HG02798 (cell line): ENCODE data around the gene UHRF1.

Source experiments
- ATAC-seq: cut with Tn5 transposase; IDR thresholded peaks from one replicate; pipeline ENCODE4 v1.9.1; 2021; ENCODE audit warnings: mild to moderate bottlenecking; ENCODE audit not compliant: unreplicated experiment, poor library complexity

The UHRF1 gene

DNA sequence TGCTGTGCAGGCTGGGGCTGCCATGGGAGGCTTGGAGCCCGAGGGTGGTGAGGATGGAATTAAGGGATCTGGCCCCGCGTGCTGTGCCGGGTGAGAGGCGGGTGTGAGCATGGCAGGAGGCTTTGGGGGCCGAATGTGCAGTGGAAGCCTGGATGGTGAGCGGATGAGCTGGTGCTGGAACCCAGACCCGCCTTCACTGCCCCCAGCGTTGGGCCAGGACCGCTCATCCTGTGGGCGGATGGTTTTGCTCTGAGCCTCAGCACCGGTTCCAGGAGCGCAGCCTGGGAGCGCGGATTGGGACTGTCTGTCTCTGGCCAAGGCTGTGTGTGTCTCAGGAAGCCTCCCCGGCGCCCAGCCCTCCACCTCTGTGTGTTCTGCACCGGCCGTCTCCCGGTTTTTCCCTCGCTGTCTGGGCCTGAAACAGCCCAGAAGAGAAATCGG, 76.3 kb downstream of the UHRF1 start:
- ATAC-seq: no peak

GRCh38 chr19:4986056-4986455, 76.8 kb downstream of the UHRF1 start:
- no peak for ATAC-seq

DNA sequence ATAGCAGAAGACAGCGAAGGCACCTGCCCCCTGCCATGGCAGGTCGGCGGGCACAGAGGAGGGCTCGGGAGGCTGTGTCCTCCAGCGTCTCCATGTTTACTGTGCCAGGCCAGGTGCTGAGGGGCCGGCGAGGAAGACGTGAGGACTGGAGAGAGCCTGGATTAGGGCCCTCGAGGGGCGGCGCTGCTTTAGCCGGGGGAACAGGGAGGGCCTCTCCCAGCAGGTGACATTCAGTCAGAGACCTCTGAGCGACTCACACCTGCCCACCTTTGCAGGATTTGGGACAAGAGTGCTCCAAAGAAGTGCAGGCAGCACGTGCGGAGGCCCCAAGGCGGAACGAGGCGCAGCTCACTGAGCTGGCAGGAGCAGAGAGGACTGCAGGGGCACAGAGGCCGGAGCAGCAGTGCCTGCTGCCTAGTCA, 77.2 kb downstream of the UHRF1 start:
- ATAC-seq: no peak

DNA sequence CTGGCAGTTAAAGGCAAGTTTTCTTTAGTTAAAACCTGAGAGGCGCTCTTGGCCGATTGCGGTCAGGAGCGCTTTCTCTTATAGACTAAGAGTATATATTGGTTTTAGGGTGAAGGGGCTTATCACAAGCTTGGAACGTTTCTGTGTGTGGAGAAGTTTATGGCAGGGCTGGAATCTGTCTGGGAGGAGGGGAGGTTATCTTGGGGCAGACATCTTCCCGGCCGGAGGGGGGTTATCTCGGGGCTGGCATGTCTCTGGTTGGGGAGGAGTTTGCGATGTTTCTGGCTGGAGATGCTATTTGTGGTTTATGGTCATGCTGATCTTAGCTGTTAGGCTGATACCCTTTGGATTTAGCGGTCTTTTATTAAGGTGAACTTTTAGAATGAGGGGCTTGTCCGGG, 78.0 kb downstream of the UHRF1 start:
- ATAC-seq: no peak

DNA sequence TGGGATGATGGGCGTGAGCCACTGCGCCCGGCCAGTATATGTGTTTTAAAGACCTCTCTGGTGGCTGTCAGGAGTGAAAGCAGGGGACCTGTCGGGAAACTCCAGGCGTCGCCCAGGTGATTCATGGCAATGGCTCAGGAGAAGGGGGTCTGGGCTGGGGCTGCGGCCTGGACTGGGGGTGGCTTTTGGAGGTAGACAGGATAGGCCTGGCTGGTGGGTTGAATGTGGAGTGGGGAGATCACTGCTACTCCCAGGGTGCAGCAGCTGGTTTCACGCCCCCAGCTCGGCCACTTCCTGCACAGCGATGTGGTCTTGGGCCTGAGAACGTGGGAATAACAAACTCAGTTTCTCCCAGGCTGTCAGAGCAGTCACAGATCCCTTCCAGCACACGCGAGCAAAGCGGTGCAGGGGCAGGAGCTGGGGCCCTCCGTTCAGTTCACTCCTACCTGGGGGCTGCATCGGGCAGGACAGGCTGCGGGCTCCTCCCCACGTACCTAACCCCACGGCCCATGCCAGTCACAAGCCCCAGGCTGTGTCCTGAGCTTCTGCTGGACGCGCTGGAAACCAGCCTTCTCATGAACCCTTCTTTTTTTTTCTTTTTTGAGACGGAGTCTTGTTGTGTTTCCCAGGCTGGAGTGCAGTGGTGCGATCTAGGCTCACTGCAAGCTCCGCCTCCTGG, 78.5 kb downstream of the UHRF1 start:
- no peak for ATAC-seq

DNA sequence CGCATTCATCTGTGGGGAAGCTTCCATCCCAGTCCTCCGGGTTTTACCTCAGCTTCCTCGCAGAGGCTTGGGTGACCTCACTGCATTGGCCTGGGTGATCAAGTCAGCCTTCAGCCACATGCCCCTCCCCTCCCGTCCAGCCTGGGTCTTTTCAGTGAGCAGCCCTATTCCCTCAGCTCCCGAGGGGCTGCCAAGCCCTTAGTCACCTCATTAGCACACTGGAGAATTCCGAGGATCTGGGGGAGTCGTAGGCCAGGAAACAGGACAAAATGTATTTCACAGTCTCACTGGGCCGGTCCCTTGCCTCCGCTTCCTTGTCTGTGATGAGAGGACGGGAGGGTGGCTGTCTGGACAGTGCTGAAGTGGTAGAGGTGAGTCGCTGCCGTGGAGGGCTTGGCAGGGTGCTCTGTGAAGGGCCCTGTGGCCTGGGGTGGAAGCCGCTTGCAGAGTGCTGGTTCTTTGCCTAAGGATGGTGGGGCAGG, 79.5 kb downstream of the UHRF1 start:
- no peak for ATAC-seq

GRCh38 chr19:4990306-4990705, 81.0 kb downstream of the UHRF1 start:
- no peak for ATAC-seq

DNA sequence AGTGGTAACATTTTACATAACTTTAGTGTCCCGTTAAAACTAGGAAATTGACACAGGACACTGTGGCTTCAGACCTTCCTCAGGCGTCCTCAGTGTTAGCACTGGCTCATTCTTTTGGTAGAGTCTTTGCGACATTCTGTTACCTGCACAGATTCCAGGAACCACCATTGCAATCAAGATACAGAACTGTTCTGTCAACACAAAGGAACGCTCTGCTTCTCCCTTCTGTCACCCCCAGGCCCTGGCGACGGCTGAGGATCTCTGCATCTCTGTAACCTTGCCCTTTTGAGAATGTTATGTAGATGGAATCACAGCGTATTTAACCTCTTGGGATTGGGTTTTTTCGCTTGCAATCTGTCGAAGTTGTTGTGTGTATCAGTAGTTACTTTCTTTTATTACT, 82.2 kb downstream of the UHRF1 start:
- no peak for ATAC-seq

- ATAC-seq: no peak
These were observed 82.8 kb downstream of the UHRF1 start for GRCh38 chr19:4991996-4992698.

GRCh38 chr19:4993683-4994082, 84.4 kb downstream of the UHRF1 start:
- no peak for ATAC-seq

- no peak for ATAC-seq
These were observed 87.4 kb downstream of the UHRF1 start for GRCh38 chr19:4996701-4997100.

DNA sequence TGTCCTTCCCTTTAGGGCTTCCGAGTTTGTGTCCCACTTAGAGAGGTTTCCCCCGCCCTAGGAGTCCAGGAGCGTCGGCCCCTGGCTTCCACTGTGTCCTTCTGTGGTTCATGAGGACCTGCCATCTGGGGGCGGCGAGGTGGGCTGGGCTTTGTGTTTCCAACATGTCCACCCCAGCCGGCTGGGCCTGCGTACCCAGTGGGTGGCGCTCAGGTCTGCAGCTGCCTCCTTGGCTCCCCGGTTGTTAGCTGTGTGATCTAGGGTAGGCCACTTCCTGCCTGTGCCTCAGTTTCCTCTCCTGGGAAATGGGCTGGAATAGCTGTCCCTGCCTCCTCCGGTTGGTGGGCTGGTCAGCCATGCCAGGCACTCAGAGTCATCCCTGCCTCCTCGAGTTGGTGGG, 88.0 kb downstream of the UHRF1 start:
- no peak for ATAC-seq

- ATAC-seq: no peak
These were observed 90.9 kb downstream of the UHRF1 start for GRCh38 chr19:5000120-5000611.

GRCh38 chr19:5001615-5002014, 92.3 kb downstream of the UHRF1 start:
- ATAC-seq: no peak

GRCh38 chr19:5002143-5002542, 92.8 kb downstream of the UHRF1 start:
- ATAC-seq: no peak

- ATAC-seq: no peak
These were observed 94.5 kb downstream of the UHRF1 start for GRCh38 chr19:5003781-5004180.

GRCh38 chr19:5005096-5005495, 95.8 kb downstream of the UHRF1 start:
- ATAC-seq: no peak

- ATAC-seq: no peak
These were observed 96.9 kb downstream of the UHRF1 start for GRCh38 chr19:5006201-5006600.

- ATAC-seq: no peak
These were observed 97.5 kb downstream of the UHRF1 start for GRCh38 chr19:5006821-5007220.
